GM12874 (cell line): ENCODE measurements around the gene C5.
A peak's percentile ranks its signal among the peaks of the same experiment; 100 is the strongest.

Source experiments
- TF ChIP-seq, protein P1 (sequence below): IDR thresholded peaks from 2 replicates; pipeline ENCODE4 v1.5.1; 2011; ENCODE audit warnings: low read depth, mild to moderate bottlenecking, control low read depth, low read length, moderate library complexity; ENCODE audit not compliant: insufficient read depth

Gene C5

DNA sequence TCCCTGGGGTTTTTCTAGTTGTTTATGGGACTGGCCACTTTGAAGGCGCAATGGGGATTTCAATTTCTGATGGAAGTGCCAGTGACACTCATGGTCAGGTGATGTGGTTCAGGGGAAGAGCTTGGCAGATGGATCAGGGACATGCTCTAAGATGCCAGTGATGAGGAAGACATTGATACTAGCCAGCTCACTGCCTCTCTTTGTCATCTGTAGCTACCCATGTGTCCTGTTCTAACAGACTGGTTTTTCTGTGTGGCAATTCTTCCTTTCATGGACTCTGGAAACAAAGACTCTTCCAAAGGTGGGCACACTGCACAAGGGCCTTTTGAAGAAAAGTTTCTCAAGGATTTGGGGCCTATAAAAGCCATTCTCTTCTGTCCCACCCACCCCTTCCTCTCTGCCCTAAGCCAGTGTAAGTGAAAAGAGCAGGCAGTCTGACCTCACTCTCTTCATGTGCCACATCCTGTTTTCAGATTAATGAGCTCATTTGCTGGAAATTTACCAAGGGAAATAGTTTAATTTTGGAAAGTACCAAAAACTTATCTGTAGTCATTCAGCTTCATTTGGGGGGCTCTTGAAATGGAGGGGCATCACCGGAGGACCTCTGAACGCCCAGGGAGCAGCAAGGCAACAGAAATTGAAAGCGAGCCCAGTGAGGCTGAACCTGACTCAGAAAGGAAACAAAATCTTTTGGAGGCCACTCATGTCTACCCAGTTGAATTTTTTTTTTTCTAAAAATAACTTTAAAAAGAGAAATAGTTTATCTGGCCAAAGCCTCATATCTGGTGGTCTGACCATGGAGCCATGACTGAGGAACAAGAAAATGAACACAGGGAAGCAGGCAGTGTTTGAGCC, 118.6 kb downstream of the C5 start:
- TF ChIP-seq, protein P1, sequence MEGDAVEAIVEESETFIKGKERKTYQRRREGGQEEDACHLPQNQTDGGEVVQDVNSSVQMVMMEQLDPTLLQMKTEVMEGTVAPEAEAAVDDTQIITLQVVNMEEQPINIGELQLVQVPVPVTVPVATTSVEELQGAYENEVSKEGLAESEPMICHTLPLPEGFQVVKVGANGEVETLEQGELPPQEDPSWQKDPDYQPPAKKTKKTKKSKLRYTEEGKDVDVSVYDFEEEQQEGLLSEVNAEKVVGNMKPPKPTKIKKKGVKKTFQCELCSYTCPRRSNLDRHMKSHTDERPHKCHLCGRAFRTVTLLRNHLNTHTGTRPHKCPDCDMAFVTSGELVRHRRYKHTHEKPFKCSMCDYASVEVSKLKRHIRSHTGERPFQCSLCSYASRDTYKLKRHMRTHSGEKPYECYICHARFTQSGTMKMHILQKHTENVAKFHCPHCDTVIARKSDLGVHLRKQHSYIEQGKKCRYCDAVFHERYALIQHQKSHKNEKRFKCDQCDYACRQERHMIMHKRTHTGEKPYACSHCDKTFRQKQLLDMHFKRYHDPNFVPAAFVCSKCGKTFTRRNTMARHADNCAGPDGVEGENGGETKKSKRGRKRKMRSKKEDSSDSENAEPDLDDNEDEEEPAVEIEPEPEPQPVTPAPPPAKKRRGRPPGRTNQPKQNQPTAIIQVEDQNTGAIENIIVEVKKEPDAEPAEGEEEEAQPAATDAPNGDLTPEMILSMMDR: no peak

DNA sequence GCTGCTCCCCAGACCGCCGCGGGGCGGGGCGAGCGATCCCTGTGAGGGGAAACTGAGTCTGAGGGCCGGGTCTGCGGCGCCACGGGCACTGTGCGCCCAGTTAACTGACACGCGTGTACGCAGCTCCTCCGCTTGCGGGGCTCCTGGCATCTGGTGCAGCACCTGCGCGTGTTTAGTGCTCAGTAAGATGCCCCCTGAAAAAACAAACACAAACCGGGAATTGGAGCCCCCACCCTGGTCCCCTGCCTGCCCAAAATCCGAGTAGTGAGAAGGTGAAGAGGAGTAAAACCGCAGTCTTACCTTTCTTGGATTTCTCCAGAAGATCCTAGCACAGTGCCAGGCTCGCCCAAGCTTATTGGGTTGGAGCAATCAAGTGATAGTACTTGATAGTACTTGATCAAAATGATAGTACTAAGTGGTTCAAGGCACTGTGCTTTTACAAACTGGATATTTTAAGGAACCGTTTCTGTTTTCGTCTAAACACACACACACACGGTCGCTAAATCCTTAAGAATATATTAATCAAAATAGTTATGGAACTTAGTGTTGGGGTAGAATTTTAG, 120.8 kb downstream of the C5 start:
- TF ChIP-seq, protein P1: peak; percentile 12; the same call in 1 of the 2 replicates

DNA sequence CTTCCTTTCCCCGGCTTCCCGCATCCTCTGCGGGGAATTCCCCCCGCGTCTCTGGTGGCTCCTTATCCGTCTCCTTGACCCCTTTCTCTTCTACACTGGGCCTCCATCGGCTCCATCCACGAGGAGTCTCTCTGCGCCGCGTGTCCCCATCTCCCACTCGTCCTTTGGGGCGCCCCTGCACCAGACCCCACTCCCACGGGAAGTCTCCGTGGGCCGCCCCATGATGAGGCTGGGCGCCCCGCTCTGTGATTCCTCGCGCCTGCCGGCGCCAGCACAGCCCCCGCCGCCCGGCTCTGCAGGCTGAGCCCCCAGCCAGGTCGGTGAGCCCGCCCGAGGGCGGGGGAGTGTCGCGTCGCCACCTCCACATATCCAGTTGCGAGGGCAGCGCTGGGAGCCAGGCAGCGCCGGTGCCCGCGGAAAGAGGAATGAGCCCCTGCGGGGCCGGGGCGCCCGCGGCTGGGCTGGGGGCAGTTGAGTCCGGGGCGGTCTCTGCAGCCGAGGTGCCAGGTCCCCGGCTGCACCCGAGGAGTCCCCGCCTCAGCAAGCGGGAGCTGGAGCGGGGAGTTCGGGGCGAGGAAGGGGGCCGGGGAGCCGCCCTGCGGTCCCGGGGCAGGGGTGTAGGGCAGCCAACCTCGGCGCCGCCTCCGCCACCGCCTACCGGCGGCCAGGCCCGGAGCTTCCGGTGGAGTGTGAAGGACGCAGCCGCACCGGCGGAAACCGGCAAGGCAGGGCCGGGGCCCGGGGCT, 121.4 kb downstream of the C5 start:
- TF ChIP-seq, protein P1: no peak

- TF ChIP-seq, protein P1: no peak
Measured at GRCh38 chr9:120928015-120928482, 122.0 kb downstream of the C5 start.

- TF ChIP-seq, protein P1: no peak
Measured at GRCh38 chr9:120927269-120928014, 122.6 kb downstream of the C5 start.

DNA sequence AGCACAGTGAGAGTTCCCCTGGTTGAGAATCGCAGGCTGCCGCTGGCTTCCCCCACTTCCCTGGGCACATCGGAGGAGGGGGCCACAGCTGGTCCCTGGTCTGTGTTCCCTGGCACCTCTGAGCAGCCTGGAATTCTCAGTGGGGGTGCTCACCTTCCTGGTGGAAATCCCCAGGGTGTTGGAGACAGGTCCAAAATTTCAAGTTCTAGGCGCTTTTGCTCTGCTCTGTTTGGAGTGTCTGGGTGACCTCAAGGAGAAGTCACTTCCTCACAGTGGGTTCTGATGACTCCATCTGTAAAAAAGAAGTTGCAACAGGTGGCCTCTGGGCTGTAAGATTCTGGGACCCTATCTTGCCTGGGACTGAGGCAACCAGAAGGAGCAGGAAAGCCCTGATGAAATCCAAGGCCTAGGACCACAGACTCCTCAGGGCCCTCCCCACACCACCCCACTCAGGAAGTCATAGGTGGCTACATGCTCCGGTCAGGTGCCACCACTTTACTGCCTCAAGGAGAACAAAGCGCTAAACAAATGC, 123.6 kb downstream of the C5 start, which contains the start of gene TRAF1:
TRAF1 (minus strand) TSS at position 400 of the 532 bp plus-strand sequence. CDS start 721 bp downstream, outside the sequence.
- TF ChIP-seq, protein P1: no peak
